Fibroblast of lung (primary cell): ENCODE data around the gene HRH1. TPM values are rescaled to one million over a fixed set of nuclear protein-coding genes. Genes with fewer than 3 reads are reported as not detected.
A peak's percentile ranks its signal among the peaks of the same experiment; 100 is the strongest.

Source experiments
- DNase-seq, 2 donors: peaks; one replicate each; pipeline versions ENCODE4 v3.0.0 to v3.0.0-alpha.2; 2010; ENCODE audit warnings: low read depth in 2 of 2
- H2AFZ ChIP-seq: 2 replicates; pipeline ENCODE4 v1.5.1; 2012; ENCODE audit warnings: low read length, control low read depth, inconsistent platforms
- H3K27ac ChIP-seq: 2 replicates; pipeline ENCODE4 v1.5.1; 2011; ENCODE audit warnings: low read length, control low read depth; ENCODE audit not compliant: insufficient read depth
- H3K27me3 ChIP-seq: 2 replicates; pipeline ENCODE4 v1.5.1; 2011; ENCODE audit warnings: mild to moderate bottlenecking, low read length; ENCODE audit not compliant: control insufficient read depth, insufficient read depth
- H3K36me3 ChIP-seq: 2 replicates; pipeline ENCODE4 v1.5.1; 2011; ENCODE audit warnings: low read length; ENCODE audit not compliant: control insufficient read depth, insufficient read depth
- H3K4me1 ChIP-seq: 2 replicates; pipeline ENCODE4 v1.5.1; 2011; ENCODE audit warnings: low read length; ENCODE audit not compliant: control insufficient read depth, insufficient read depth; ENCODE audit errors: extremely low read depth
- H3K4me2 ChIP-seq: 2 replicates; pipeline ENCODE4 v1.5.1; 2011; ENCODE audit warnings: low read length, control low read depth; ENCODE audit not compliant: insufficient read depth; ENCODE audit errors: extremely low read depth
- H3K4me3 ChIP-seq, 4 experiments: fragments of 200-600 bp in 1 of 4; sonication (generic) in 1 of 4; replicated peaks in 1 of 4; 2 replicates each; pipeline ENCODE4 v1.5.1; 2011 to 2016; ENCODE audit warnings: low read length in 4 of 4, low read depth in 3 of 4, mild to moderate bottlenecking in 3 of 4, control low read depth in 2 of 4, inconsistent platforms in 1 of 4, mixed read lengths in 1 of 4; ENCODE audit not compliant: insufficient read depth in 1 of 4; ENCODE audit errors: control extremely low read depth in 1 of 4
- H3K79me2 ChIP-seq: 2 replicates; pipeline ENCODE4 v1.5.1; 2012; ENCODE audit warnings: mild to moderate bottlenecking, low read length, inconsistent platforms; ENCODE audit not compliant: control insufficient read depth, insufficient read depth
- H3K9ac ChIP-seq: 2 replicates; pipeline ENCODE4 v1.5.1; 2011; ENCODE audit warnings: mild to moderate bottlenecking, low read length, control low read depth; ENCODE audit not compliant: insufficient read depth
- H3K9me3 ChIP-seq: 2 replicates; pipeline ENCODE4 v1.5.1; 2012; ENCODE audit warnings: low read depth, low read length; ENCODE audit not compliant: control insufficient read depth, insufficient read depth
- H4K20me1 ChIP-seq: 2 replicates; pipeline ENCODE4 v1.5.1; 2011; ENCODE audit warnings: low read length; ENCODE audit not compliant: control insufficient read depth, insufficient read depth; ENCODE audit errors: extremely low read depth
- CTCF ChIP-seq, 2 donors: IDR thresholded peaks in 1 of 2; conservative IDR thresholded peaks in 1 of 2; 1 replicate in 1 of 2; 2 replicates in 1 of 2; pipeline ENCODE4 v1.5.1; 2011 to 2012; ENCODE audit warnings: low read length in 2 of 2, control low read depth in 1 of 2, inconsistent platforms in 1 of 2, low read depth in 1 of 2, mild to moderate bottlenecking in 1 of 2
- EZH2 ChIP-seq: IDR thresholded peaks from 2 replicates; pipeline ENCODE4 v1.5.1; 2012; ENCODE audit warnings: low read length, control low read depth, mild to moderate bottlenecking; ENCODE audit errors: missing control alignments
- polyA plus RNA-seq, 2 donors: library from polyadenylated mRNA; depleted of rRNA in 1 of 2; stranded (reverse) in 1 of 2; unstranded in 1 of 2; fragments of >200 nt; gene quantifications; 2 replicates each; pipeline ENCODE4 v1.2.1, GENCODE V29; 2011 to 2012; ENCODE audit warnings: missing spikeins in 1 of 2
- total RNA-seq: library from RNA; depleted of rRNA; stranded (reverse); fragments of >200 nt; gene quantifications from 2 replicates; pipeline ENCODE4 v1.2.1, GENCODE V29; 2014

Gene HRH1
- total and polyA plus RNA-seq, 2 donors (not counting 1 experiment from before 2014, with no cell fraction given), result 12.6 to 30.6 TPM

GRCh38 chr3:11260460-11260859 is 106.2 kb downstream of the HRH1 start:
- DNase-seq, result no peak

GRCh38 chr3:11269007-11269406 is 114.7 kb downstream of the HRH1 start:
- H3K4me3 ChIP-seq, result no peak overlapping the region
- no peaks in the 10 kb centered on the region for H3K27me3 ChIP-seq
- H3K4me2 ChIP-seq, result no peak overlapping the region
- H3K36me3 ChIP-seq, result no peaks in the 10 kb centered on the region
- TF ChIP-seq CTCF (conservative IDR thresholded peaks at IDR 0.05 in 1 of 2, IDR thresholded peaks at IDR 0.05 in 1 of 2; ENCODE audit: low read depth in 1 of 2, low read length in 2 of 2) (no peak), EZH2 (no peak)
- DNase-seq, result no peak
- no peaks in the 10 kb centered on the region for H4K20me1 ChIP-seq
- H3K9me3 ChIP-seq, result no peaks in the 10 kb centered on the region
- peaks cover 17% of the 10 kb centered on the region for H3K79me2 ChIP-seq
- peaks cover 4% of the 10 kb centered on the region for H3K4me1 ChIP-seq
- H3K27ac ChIP-seq, result no peak overlapping the region
- H3K9ac ChIP-seq, result no peak overlapping the region
- no peak overlapping the region for H2AFZ ChIP-seq

More at GRCh38 chr3:11260460-11260859, 106.2 kb downstream of the HRH1 start:
- H3K9me3 ChIP-seq, result no peaks in the 10 kb centered on the region
- no peaks in the 10 kb centered on the region for H3K79me2 ChIP-seq
- no peaks in the 10 kb centered on the region for H3K36me3 ChIP-seq
- H3K27ac ChIP-seq, result no peak overlapping the region
- H4K20me1 ChIP-seq, result no peaks in the 10 kb centered on the region
- no peak overlapping the region for H3K4me3 ChIP-seq
- H3K4me1 ChIP-seq, result no peaks in the 10 kb centered on the region
- no peak overlapping the region for H3K9ac ChIP-seq
- H3K4me2 ChIP-seq, result no peak overlapping the region
- H3K27me3 ChIP-seq, result no peaks in the 10 kb centered on the region
- no peak for TF ChIP-seq EZH2
- TF ChIP-seq CTCF (conservative IDR thresholded peaks at IDR 0.05 in 1 of 2, IDR thresholded peaks at IDR 0.05 in 1 of 2; ENCODE audit: low read depth in 1 of 2, low read length in 2 of 2), result no peak
- H2AFZ ChIP-seq, result no peak overlapping the region

GRCh38 chr3:11271986-11272904 is 118.0 kb downstream of the HRH1 start, which contains the start of gene ATG7:
Gene ATG7, plus strand, starts transcription at chr3:11272397. Its CDS starts 26,299 bp downstream, at chr3:11298696.
- peaks cover 47% of the 10 kb centered on the region for H3K79me2 ChIP-seq
- H4K20me1 ChIP-seq, result no peaks in the 10 kb centered on the region

More at GRCh38 chr3:11271986-11272904, 118.0 kb downstream of the HRH1 start, which contains the start of gene ATG7:
- peak within 1 kb of the TSS; percentile 84 for H3K9ac ChIP-seq
- peak within 1 kb of the TSS; percentile 75 for H2AFZ ChIP-seq
- peak within 1 kb of the TSS; percentile 93 for H3K4me2 ChIP-seq
- TF ChIP-seq CTCF (conservative IDR thresholded peaks at IDR 0.05 in 1 of 2, IDR thresholded peaks at IDR 0.05 in 1 of 2; ENCODE audit: low read depth in 1 of 2, low read length in 2 of 2) (no peak), EZH2 (no peak)
- peak; percentile 95 to 96 for DNase-seq
- peak within 1 kb of the TSS; percentile 56 to 99 (median 85) for H3K4me3 ChIP-seq
- peaks cover 4% of the 10 kb centered on the region for H3K4me1 ChIP-seq
- no peaks in the 10 kb centered on the region for H3K36me3 ChIP-seq
- peak within 1 kb of the TSS; percentile 90 for H3K27ac ChIP-seq
- H3K9me3 ChIP-seq, result no peaks in the 10 kb centered on the region
- H3K27me3 ChIP-seq, result no peaks in the 10 kb centered on the region
